GM23338 (cell line): Measurements from ENCODE around the gene PIP5K1C. TPM values are rescaled to one million over a fixed set of nuclear protein-coding genes. Genes with fewer than 3 reads are reported as not detected.

Experiments
- ATAC-seq: fragments of 200-7000 bp; cut with Tn5 transposase; 3 replicates; pipeline ENCODE4 v1.9.1; 2020
- DNase-seq: peaks from one replicate; pipeline ENCODE4 v3.0.0-alpha.2; 2015; ENCODE audit warnings: low spot score
- H2AFZ ChIP-seq: fragments of 200-600 bp; sonication (generic); 2 replicates; pipeline ENCODE4 v1.8.0; 2016; ENCODE audit warnings: antibody characterized with exemption, mild to moderate bottlenecking, moderate library complexity
- H3F3A ChIP-seq: fragments of 200-600 bp; sonication (generic); replicated peaks from 2 replicates; pipeline ENCODE4 v1.8.0; 2017; ENCODE audit warnings: antibody characterized with exemption, mixed run types, low read depth
- H3K27ac ChIP-seq: fragments of 200-600 bp; sonication (generic); 2 replicates; pipeline ENCODE4 v1.6.1; 2016; ENCODE audit warnings: low read depth
- H3K27me3 ChIP-seq: fragments of 200-600 bp; sonication (generic); 2 replicates; pipeline ENCODE4 v1.8.0; 2016; ENCODE audit warnings: mild to moderate bottlenecking, mixed run types, moderate library complexity; ENCODE audit not compliant: insufficient read depth
- H3K36me3 ChIP-seq: fragments of 200-600 bp; sonication (generic); 2 replicates; pipeline ENCODE4 v1.8.0; 2016; ENCODE audit warnings: mild to moderate bottlenecking; ENCODE audit not compliant: insufficient read depth
- H3K4me1 ChIP-seq: fragments of 200-600 bp; sonication (generic); 2 replicates; pipeline ENCODE4 v1.8.0; 2016; ENCODE audit warnings: mild to moderate bottlenecking, moderate library complexity; ENCODE audit not compliant: insufficient read depth
- H3K4me2 ChIP-seq: fragments of 200-600 bp; sonication (generic); 2 replicates; pipeline ENCODE4 v1.7.1; 2017; ENCODE audit warnings: mixed run types
- H3K4me3 ChIP-seq: fragments of 200-600 bp; sonication (generic); 2 replicates; pipeline ENCODE4 v1.6.1; 2016; ENCODE audit warnings: mixed run types
- H3K79me2 ChIP-seq: fragments of 200-600 bp; sonication (generic); replicated peaks from 2 replicates; pipeline ENCODE4 v1.8.0; 2017; ENCODE audit warnings: mild to moderate bottlenecking; ENCODE audit not compliant: insufficient read depth
- H3K9me2 ChIP-seq: fragments of 200-600 bp; sonication (generic); 2 replicates; pipeline ENCODE4 v1.8.0; 2017; ENCODE audit not compliant: insufficient read depth
- H4K20me1 ChIP-seq: fragments of 200-600 bp; sonication (generic); replicated peaks from 2 replicates; pipeline ENCODE4 v1.8.0; 2017; ENCODE audit warnings: mild to moderate bottlenecking; ENCODE audit not compliant: insufficient read depth
- H3K27ac Mint-ChIP-seq: 2 replicates; pipeline ENCODE4 v1.8.0; 2020; ENCODE audit warnings: inconsistent platforms, mild to moderate bottlenecking, moderate library complexity, mixed read lengths
- H3K27me3 Mint-ChIP-seq: 3 replicates; pipeline ENCODE4 v1.8.0; 2022; ENCODE audit warnings: low read depth, mild to moderate bottlenecking, moderate library complexity, mixed read lengths, inconsistent platforms; ENCODE audit not compliant: insufficient read depth, poor library complexity
- H3K36me3 Mint-ChIP-seq: 3 replicates; pipeline ENCODE4 v1.8.0; 2021; ENCODE audit warnings: low read depth, mild to moderate bottlenecking, inconsistent platforms, moderate library complexity, mixed read lengths
- H3K4me1 Mint-ChIP-seq: 3 replicates; pipeline ENCODE4 v1.8.0; 2020; ENCODE audit warnings: mild to moderate bottlenecking, inconsistent platforms, mixed read lengths
- H3K4me3 Mint-ChIP-seq: 3 replicates; pipeline ENCODE4 v1.8.0; 2021; ENCODE audit warnings: moderate library complexity, mild to moderate bottlenecking, inconsistent platforms, mixed read lengths
- H3K9me3 Mint-ChIP-seq: 3 replicates; pipeline ENCODE4 v1.8.0; 2020; ENCODE audit warnings: moderate library complexity, mild to moderate bottlenecking, inconsistent platforms, mixed read lengths
- CREB1 ChIP-seq: fragments of 250-450 bp; sonication (Bioruptor Pico); IDR thresholded peaks from 2 replicates; pipeline ENCODE4 v1.5.0; 2020; ENCODE audit warnings: low read depth, mild to moderate bottlenecking, moderate library complexity
- ETS1 ChIP-seq: IDR thresholded peaks from 2 replicates; pipeline ENCODE4 v1.6.1; 2016; ENCODE audit warnings: antibody characterized with exemption
- EZH2 ChIP-seq: fragments of 200-600 bp; sonication (generic); IDR thresholded peaks from one replicate; pipeline ENCODE4 v1.8.0; 2017; ENCODE audit warnings: antibody characterized with exemption, mild to moderate bottlenecking, low read depth; ENCODE audit not compliant: unreplicated experiment
- EZH2phosphoT487 ChIP-seq: fragments of 200-600 bp; sonication (generic); IDR thresholded peaks from one replicate; pipeline ENCODE4 v1.8.1; 2018; ENCODE audit warnings: antibody characterized with exemption; ENCODE audit not compliant: unreplicated experiment
- JUNB ChIP-seq: IDR thresholded peaks from one replicate; pipeline ENCODE4 v1.6.1; 2016; ENCODE audit warnings: antibody characterized with exemption; ENCODE audit not compliant: unreplicated experiment
- NANOG ChIP-seq: IDR thresholded peaks from 2 replicates; pipeline ENCODE4 v1.6.1; 2016; ENCODE audit warnings: antibody characterized with exemption, borderline replicate concordance
- POLR2AphosphoS5 ChIP-seq: IDR thresholded peaks from 2 replicates; pipeline ENCODE4 v1.6.1; 2016; ENCODE audit warnings: antibody characterized with exemption, low read depth
- STAT1 ChIP-seq: IDR thresholded peaks from one replicate; pipeline ENCODE4 v1.6.1; 2016; ENCODE audit warnings: antibody characterized with exemption; ENCODE audit not compliant: unreplicated experiment
- ZNF114 ChIP-seq: fragments of 250-450 bp; sonication (Bioruptor Pico); IDR thresholded peaks from 2 replicates; pipeline ENCODE4 v1.5.0; 2020; ENCODE audit warnings: mild to moderate bottlenecking, moderate library complexity
- ZNF331 ChIP-seq: fragments of 250-450 bp; sonication (Bioruptor Pico); IDR thresholded peaks from 2 replicates; pipeline ENCODE4 v1.5.0; 2020; ENCODE audit warnings: low read depth, mild to moderate bottlenecking, moderate library complexity
- polyA plus RNA-seq: library from polyadenylated mRNA; unstranded; fragments of >200 nt; fragmentation: Nextera tagmentation; extraction: Ambion mirVana; gene quantifications from 2 replicates; pipeline ENCODE4 v1.2.1, GENCODE V29; 2016
- total RNA-seq: library from RNA; depleted of rRNA; stranded (reverse); fragments of >200 nt; shearing (Covaris generic); gene quantifications from 2 replicates; pipeline ENCODE4 v1.2.3, GENCODE V29; 2014
- TF ChIP-seq, protein P1 (sequence below): fragments of 250-450 bp; sonication (Bioruptor Pico); IDR thresholded peaks from 2 replicates; pipeline ENCODE4 v1.5.0; 2020; ENCODE audit warnings: mild to moderate bottlenecking, moderate library complexity
- TF ChIP-seq, protein P2 (sequence below), 2 experiments: fragments of 200-600 bp in 1 of 2; sonication (generic) in 1 of 2; conservative IDR thresholded peaks; 2 replicates each; pipeline versions ENCODE4 v1.5.1 to v1.6.1; 2016 to 2017; ENCODE audit warnings: antibody characterized with exemption in 2 of 2, low read depth in 2 of 2, mild to moderate bottlenecking in 2 of 2, moderate library complexity in 1 of 2
- TF ChIP-seq, protein P3 (sequence below): IDR thresholded peaks from one replicate; pipeline ENCODE4 v1.6.1; 2018; ENCODE audit warnings: antibody characterized with exemption; ENCODE audit not compliant: unreplicated experiment

PIP5K1C gene
- total and polyA plus RNA-seq, 2 experiments from 2014 or later: 11.8 to 46.7 TPM

DNA sequence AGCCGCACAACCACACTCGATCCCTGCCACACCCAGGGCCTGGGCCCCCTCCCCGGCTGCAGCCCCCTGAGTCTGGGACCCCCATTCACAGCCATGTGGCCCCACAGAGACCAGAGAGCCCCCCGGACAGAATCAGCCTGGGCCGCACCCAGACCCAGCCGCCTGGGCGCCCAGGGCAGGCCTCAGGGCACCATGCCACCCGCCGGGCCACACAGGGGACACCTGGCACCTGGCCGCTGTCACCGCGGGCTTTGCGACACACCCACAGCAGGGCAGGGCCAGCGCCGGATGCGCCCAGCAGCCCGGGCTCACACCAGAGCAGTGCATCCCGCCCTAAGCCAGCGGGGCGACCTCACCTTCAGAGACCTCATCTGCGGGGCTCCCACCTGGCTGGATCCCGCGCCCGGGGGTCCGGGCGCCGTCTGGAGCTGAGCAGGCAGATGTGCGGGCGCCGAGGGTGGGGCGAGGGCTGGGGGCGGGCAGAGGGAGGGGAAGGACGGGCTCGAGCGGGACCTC lies 94.0 kb downstream of the PIP5K1C start:
- Mint-ChIP-seq H3K36me3 (peaks cover 8% of the 10 kb centered on the region; the same call in 2 of the 3 replicates), H3K4me1 (peaks cover 11% of the 10 kb centered on the region), H3K27me3 (peaks cover 10% of the 10 kb centered on the region), H3K9me3 (no peaks in the 10 kb centered on the region), H3K27ac (no peak overlapping the region), H3K4me3 (peak overlapping the region; percentile 56)
- peak overlapping the region; percentile 80 for H2AFZ ChIP-seq
- no peak overlapping the region for H3K27ac ChIP-seq
- no peaks in the 10 kb centered on the region for H3K9me2 ChIP-seq
- H3K4me3 ChIP-seq: peak overlapping the region; percentile 64
- H3F3A ChIP-seq: peaks cover 4% of the 10 kb centered on the region; the same call in 1 of the 2 replicates
- ATAC-seq (peak; percentile 58), DNase-seq (peak; percentile 65)
- no peaks in the 10 kb centered on the region for H4K20me1 ChIP-seq
- H3K4me2 ChIP-seq: peak overlapping the region; percentile 95
- H3K27me3 ChIP-seq: peaks cover 11% of the 10 kb centered on the region
- H3K79me2 ChIP-seq: no peaks in the 10 kb centered on the region
- TF ChIP-seq, protein P1, sequence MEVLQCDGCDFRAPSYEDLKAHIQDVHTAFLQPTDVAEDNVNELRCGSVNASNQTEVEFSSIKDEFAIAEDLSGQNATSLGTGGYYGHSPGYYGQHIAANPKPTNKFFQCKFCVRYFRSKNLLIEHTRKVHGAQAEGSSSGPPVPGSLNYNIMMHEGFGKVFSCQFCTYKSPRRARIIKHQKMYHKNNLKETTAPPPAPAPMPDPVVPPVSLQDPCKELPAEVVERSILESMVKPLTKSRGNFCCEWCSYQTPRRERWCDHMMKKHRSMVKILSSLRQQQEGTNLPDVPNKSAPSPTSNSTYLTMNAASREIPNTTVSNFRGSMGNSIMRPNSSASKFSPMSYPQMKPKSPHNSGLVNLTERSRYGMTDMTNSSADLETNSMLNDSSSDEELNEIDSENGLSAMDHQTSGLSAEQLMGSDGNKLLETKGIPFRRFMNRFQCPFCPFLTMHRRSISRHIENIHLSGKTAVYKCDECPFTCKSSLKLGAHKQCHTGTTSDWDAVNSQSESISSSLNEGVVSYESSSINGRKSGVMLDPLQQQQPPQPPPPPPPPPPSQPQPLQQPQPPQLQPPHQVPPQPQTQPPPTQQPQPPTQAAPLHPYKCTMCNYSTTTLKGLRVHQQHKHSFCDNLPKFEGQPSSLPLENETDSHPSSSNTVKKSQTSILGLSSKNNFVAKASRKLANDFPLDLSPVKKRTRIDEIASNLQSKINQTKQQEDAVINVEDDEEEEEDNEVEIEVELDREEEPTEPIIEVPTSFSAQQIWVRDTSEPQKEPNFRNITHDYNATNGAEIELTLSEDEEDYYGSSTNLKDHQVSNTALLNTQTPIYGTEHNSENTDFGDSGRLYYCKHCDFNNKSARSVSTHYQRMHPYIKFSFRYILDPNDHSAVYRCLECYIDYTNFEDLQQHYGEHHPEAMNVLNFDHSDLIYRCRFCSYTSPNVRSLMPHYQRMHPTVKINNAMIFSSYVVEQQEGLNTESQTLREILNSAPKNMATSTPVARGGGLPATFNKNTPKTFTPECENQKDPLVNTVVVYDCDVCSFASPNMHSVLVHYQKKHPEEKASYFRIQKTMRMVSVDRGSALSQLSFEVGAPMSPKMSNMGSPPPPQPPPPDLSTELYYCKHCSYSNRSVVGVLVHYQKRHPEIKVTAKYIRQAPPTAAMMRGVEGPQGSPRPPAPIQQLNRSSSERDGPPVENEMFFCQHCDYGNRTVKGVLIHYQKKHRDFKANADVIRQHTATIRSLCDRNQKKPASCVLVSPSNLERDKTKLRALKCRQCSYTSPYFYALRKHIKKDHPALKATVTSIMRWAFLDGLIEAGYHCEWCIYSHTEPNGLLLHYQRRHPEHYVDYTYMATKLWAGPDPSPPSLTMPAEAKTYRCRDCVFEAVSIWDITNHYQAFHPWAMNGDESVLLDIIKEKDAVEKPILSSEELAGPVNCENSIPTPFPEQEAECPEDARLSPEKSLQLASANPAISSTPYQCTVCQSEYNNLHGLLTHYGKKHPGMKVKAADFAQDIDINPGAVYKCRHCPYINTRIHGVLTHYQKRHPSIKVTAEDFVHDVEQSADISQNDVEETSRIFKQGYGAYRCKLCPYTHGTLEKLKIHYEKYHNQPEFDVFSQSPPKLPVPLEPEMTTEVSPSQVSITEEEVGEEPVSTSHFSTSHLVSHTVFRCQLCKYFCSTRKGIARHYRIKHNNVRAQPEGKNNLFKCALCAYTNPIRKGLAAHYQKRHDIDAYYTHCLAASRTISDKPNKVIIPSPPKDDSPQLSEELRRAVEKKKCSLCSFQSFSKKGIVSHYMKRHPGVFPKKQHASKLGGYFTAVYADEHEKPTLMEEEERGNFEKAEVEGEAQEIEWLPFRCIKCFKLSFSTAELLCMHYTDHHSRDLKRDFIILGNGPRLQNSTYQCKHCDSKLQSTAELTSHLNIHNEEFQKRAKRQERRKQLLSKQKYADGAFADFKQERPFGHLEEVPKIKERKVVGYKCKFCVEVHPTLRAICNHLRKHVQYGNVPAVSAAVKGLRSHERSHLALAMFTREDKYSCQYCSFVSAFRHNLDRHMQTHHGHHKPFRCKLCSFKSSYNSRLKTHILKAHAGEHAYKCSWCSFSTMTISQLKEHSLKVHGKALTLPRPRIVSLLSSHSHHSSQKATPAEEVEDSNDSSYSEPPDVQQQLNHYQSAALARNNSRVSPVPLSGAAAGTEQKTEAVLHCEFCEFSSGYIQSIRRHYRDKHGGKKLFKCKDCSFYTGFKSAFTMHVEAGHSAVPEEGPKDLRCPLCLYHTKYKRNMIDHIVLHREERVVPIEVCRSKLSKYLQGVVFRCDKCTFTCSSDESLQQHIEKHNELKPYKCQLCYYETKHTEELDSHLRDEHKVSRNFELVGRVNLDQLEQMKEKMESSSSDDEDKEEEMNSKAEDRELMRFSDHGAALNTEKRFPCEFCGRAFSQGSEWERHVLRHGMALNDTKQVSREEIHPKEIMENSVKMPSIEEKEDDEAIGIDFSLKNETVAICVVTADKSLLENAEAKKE (CRISPR knock-in tag): no peak
- TF ChIP-seq, protein P2, sequence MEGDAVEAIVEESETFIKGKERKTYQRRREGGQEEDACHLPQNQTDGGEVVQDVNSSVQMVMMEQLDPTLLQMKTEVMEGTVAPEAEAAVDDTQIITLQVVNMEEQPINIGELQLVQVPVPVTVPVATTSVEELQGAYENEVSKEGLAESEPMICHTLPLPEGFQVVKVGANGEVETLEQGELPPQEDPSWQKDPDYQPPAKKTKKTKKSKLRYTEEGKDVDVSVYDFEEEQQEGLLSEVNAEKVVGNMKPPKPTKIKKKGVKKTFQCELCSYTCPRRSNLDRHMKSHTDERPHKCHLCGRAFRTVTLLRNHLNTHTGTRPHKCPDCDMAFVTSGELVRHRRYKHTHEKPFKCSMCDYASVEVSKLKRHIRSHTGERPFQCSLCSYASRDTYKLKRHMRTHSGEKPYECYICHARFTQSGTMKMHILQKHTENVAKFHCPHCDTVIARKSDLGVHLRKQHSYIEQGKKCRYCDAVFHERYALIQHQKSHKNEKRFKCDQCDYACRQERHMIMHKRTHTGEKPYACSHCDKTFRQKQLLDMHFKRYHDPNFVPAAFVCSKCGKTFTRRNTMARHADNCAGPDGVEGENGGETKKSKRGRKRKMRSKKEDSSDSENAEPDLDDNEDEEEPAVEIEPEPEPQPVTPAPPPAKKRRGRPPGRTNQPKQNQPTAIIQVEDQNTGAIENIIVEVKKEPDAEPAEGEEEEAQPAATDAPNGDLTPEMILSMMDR (conservative IDR thresholded peaks at IDR 0.05; ENCODE audit: low read depth in 2 of 2): no peak
- TF ChIP-seq EZH2 (no peak), ETS1 (no peak), ZNF114 (CRISPR knock-in tag) (no peak), JUNB (no peak), POLR2AphosphoS5 (no peak), ZNF331 (no peak), NANOG (no peak), EZH2phosphoT487 (no peak), CREB1 (CRISPR knock-in tag) (no peak), STAT1 (no peak)
- TF ChIP-seq, protein P3, sequence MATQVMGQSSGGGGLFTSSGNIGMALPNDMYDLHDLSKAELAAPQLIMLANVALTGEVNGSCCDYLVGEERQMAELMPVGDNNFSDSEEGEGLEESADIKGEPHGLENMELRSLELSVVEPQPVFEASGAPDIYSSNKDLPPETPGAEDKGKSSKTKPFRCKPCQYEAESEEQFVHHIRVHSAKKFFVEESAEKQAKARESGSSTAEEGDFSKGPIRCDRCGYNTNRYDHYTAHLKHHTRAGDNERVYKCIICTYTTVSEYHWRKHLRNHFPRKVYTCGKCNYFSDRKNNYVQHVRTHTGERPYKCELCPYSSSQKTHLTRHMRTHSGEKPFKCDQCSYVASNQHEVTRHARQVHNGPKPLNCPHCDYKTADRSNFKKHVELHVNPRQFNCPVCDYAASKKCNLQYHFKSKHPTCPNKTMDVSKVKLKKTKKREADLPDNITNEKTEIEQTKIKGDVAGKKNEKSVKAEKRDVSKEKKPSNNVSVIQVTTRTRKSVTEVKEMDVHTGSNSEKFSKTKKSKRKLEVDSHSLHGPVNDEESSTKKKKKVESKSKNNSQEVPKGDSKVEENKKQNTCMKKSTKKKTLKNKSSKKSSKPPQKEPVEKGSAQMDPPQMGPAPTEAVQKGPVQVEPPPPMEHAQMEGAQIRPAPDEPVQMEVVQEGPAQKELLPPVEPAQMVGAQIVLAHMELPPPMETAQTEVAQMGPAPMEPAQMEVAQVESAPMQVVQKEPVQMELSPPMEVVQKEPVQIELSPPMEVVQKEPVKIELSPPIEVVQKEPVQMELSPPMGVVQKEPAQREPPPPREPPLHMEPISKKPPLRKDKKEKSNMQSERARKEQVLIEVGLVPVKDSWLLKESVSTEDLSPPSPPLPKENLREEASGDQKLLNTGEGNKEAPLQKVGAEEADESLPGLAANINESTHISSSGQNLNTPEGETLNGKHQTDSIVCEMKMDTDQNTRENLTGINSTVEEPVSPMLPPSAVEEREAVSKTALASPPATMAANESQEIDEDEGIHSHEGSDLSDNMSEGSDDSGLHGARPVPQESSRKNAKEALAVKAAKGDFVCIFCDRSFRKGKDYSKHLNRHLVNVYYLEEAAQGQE: no peak
- no peaks in the 10 kb centered on the region for H3K36me3 ChIP-seq
- H3K4me1 ChIP-seq: peaks cover 10% of the 10 kb centered on the region
